GM21619 (cell line): ENCODE data around the gene COG3.

Experiments
- ATAC-seq: cut with Tn5 transposase; IDR thresholded peaks from one replicate; pipeline ENCODE4 v1.9.1; 2021; ENCODE audit not compliant: unreplicated experiment

COG3 gene

GRCh38 chr13:45503658-45504057, 38.9 kb downstream of the COG3 start:
- no peak for ATAC-seq

- ATAC-seq: no peak
These were observed 42.1 kb downstream of the COG3 start for GRCh38 chr13:45506811-45507210.

- no peak for ATAC-seq
These were observed 44.0 kb downstream of the COG3 start for GRCh38 chr13:45508776-45509175.

GRCh38 chr13:45510672-45511071, 45.9 kb downstream of the COG3 start:
- no peak for ATAC-seq

GRCh38 chr13:45511310-45512097, 46.8 kb downstream of the COG3 start:
- ATAC-seq: no peak

- no peak for ATAC-seq
These were observed 47.4 kb downstream of the COG3 start for GRCh38 chr13:45512098-45512496.

GRCh38 chr13:45516757-45517156, 52.0 kb downstream of the COG3 start:
- ATAC-seq: no peak

GRCh38 chr13:45518525-45519245, 53.9 kb downstream of the COG3 start:
- ATAC-seq: no peak

- no peak for ATAC-seq
These were observed 54.8 kb downstream of the COG3 start for GRCh38 chr13:45519493-45519892.

GRCh38 chr13:45521297-45521696, 56.6 kb downstream of the COG3 start:
- ATAC-seq: no peak

- ATAC-seq: no peak
These were observed 57.8 kb downstream of the COG3 start for GRCh38 chr13:45522571-45522970.

- ATAC-seq: no peak
These were observed 63.1 kb downstream of the COG3 start for GRCh38 chr13:45527699-45528462.

- ATAC-seq: no peak
These were observed 65.0 kb downstream of the COG3 start for GRCh38 chr13:45529758-45530157.

GRCh38 chr13:45534604-45535003, 69.9 kb downstream of the COG3 start:
- no peak for ATAC-seq

GRCh38 chr13:45536224-45536623, 71.5 kb downstream of the COG3 start:
- ATAC-seq: no peak

GRCh38 chr13:45537516-45537915, 72.8 kb downstream of the COG3 start:
- no peak for ATAC-seq

- no peak for ATAC-seq
These were observed 73.6 kb downstream of the COG3 start for GRCh38 chr13:45538382-45538781.

- no peak for ATAC-seq
These were observed 75.5 kb downstream of the COG3 start for GRCh38 chr13:45540195-45540594.

- ATAC-seq: no peak
These were observed 76.1 kb downstream of the COG3 start for GRCh38 chr13:45540864-45541263.

GRCh38 chr13:45541806-45542205, 77.1 kb downstream of the COG3 start:
- ATAC-seq: no peak

- ATAC-seq: no peak
These were observed 77.7 kb downstream of the COG3 start for GRCh38 chr13:45542391-45542790.

- ATAC-seq: no peak
These were observed 78.1 kb downstream of the COG3 start for GRCh38 chr13:45542878-45543277.
